ENCODE measurements around the gene DSTN.
"Not testable (repeated sequence)": the region's sequence is repeated elsewhere in the genome, so short reads cannot be mapped to it uniquely, and the experiment has no call there.

The DSTN gene

DNA sequence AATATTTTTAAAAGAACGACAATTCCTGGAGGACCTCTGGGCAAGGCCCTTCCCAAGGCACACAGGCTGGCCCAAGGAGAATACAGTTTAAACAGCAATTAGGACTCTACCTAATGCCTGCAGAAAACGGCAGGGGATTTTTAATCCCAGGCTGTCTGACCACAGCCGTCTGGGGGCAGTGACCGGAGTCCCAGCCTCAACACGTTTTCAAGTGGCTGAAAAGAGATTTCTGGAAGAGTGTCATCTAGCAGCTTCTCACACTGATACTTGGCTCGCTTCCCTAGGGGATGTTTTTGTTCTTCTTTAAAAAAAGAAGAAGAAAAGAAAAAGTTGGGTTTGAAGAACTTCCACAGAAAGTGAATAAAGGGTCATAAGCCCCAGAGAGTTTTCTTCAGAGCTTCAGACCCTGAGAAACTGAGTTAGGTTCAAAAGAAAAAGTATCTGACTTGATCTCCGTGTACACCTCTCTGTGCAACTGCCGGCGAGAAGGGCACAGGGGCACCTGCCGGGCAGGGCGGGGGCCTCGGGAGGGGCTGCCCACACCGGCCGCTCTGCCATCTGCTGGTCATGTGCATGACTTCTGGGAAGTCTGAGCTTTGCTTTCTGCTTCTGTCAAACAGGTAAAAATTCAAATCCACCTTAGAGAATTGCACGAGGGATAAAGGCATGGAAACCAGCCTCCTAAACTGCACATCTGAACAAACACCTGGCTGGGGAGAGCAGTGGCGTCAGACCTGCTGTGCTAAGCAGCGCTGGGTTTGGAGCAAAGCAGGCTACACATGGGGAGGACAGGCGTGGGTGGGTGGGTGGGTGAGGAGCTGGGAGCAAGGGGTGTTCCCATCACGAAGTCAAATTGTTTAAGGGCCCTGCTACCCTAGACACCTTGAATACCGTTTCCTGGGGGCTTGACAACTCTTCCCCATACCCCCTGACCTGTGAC is 79.2 kb downstream of the DSTN start:
- no peak for DNase-seq

DNA sequence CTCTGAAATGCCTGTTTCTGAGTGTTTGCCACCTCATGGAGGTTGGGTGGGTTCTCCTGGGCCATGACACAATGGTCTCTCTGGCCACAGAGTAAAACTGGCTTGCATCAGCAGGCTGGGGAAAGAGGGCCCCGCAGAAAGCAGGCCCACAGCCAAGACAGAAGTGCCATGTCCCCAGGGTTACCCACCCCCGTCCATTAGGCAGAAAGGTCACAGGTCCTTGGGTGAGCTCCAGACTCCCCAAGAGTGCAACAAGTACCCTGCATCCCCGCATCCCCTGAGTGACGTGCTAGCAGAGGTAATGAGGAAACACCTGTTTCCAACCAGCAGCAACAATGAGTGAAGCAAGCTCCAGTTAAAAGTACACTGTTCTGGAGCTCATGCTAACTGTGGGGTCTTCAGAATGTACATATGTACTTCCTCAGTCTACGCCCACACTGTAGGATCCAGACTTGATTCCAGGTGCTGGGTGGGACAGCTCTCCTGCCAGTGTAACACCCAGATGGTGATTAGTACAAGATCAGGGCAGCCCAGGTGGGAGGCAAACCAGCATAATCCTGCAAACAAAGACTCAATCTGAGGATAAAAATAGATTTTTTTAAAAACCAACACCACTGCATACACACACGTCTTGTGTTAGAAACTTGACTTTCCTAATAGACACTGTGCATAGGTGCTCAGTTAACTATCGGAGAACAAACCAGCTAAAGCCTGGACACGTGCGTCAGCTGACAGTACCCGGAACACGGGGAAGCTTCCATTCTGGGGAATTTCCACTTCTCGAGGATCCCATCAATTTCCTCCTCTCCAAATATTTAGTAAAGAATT is 80.6 kb downstream of the DSTN start:
- no peak for DNase-seq

DNA sequence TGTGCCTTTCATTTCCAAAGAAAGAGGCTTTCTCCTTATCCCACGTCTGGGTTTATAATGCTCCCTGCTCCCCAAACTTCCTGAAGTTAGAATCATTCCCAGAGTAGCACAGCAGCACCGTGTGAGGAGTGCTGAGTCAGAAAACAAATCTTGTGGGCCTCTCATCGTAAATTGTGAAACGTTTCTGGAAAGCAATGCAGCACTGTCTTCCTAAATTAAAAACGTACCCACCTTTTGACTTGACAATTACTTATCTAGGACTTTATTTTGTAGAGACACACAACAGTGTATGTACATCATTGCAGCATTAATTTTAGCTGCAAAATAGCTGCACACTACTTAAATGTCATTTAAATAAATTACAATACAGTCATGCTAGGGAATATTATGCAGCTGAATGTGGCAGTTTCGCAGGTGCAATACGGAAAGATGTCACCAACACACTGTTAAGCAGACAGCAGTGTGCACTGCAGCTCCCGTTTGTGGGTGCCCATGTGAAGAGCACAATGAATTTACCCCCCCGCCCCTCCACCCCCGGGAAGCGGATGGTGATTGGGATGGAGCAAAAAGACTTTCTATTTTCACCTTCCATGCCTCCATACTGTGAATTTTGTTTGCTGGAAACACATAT is 81.4 kb downstream of the DSTN start:
- DNase-seq = no peak

DNA sequence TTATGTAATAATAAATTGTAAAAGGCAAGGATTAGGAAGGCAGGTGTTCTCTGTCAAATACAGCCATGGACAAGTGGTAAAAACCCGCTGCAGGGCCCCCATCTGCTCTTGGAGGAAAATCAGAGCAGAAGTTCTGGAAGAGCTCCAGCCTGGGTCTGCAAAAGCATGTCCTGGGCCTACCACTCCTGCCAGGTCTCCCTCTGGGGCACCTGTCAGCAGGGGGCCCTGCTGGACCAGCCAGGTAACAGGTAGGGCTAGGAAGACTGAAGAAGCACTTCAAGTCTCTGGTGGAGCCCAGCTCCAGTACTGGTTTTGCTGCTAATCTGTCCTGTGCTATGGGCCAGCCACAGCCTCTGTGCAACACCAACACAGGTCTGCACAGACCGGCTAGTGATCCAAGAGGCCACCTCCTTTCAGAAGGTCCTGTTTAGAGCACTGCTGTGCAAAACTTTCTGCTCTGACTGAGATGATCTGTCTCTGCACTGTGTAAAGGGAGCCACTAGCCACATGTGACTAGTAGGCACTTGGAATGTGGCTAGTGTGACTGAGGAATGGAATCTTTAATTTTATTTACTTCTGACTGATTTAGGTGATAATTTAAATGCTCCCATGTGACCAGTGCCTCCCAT is 82.0 kb downstream of the DSTN start:
- DNase-seq = no peak

DNA sequence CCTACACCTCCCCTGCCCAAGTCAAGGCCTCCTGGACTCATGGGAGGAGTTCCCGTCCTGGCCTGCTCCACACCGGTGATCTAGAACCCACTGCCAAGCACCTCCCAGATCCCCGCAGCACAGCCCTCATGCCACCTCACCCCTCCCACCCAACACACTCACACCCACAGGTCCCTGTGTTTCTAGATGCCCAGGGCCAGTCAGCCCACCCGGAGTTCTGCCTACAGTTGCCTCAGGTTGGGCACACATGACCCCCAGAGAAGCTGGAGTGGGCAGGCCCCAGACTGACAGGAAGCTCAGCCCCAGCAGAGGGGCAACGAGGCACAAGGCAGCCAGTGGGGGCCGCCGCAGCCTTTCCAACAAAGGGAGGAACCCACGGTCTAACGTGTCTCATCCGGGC is 82.5 kb downstream of the DSTN start:
- no peak for DNase-seq

DNA sequence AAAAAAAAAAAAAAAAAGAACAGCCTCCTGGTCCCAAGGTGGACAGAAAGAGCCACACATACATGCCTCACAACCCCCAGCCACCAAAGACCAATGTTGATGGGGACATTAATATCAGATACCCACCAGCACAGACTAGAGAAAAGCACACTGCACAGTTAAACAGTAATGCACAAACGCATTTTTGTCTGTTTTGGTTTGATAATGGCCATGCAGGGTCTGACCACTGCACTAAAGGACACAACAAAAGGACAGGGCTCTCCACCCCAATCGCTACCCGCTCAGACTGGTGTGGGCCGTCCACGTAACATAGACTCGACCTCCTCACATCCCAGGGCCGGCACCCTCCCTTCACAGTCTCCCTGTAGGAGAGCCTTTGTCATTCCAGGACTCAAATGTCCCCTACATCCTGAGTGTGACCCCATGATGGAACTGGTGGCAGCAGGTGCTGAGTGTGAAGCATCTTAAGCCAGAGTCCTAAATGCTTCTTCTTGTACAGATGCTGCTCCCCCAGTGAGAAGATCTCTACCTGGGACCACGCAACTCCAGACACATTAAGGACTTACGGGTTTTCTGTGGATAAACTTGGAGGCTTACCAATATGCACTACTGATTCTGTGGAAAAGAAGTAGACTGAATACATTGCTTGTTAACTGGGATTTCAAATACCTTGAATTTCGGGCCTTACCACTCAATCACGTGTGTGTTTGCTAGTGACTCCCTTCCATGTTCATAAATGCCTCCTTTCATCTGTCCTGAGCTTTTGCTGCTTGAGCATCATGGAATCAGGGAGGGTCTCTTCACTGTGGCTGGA is 84.2 kb downstream of the DSTN start:
- DNase-seq = no peak

DNA sequence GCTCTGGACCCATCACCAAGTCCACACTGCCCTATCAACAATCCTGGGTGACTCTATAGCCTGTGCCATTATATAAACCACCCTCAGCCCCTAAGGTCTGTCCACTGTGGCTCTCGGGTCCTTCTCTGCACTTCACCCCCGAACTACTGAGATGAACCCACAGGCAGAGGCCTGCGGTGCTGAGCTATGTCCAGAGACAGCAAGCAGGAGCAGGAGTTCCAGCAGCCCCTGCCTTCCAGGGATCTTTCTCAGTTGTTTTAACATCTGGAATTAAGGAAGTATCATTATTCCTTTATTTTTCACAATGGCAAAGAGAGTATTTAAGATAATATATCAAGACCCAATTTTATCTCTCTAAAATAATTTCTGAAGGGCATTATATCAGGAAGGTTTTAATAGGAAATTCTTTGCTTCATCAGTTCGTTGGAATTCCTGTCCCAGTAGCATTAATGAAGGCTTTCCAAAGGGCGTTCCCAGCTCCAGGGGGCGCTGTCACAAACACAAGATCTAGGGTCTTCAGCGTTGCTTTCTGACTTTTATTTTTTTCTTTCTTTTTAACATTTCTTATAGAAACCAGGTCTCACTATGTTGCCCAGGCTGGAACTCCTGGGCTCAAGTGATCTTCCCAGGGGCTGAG is 84.9 kb downstream of the DSTN start:
- DNase-seq = peak in 2 of 58 donors; percentile 14 to 41

DNA sequence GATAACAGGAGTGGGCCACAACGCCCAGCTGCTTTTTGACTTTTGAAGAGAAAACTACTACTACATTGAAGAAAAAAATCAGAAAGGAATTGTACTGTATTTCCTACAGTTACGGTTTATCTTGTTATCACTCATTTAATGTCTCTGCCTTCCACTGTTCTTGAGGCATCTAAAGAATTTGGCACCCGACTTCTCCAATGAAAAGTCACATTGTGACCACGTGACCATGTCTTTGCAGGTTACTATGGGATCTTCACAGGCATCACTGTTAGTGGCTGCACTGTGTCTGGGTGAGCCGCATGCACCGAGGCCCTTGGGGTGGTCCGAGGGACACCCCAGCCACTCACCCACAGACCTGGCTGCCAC is 85.4 kb downstream of the DSTN start:
- no peak for DNase-seq

DNA sequence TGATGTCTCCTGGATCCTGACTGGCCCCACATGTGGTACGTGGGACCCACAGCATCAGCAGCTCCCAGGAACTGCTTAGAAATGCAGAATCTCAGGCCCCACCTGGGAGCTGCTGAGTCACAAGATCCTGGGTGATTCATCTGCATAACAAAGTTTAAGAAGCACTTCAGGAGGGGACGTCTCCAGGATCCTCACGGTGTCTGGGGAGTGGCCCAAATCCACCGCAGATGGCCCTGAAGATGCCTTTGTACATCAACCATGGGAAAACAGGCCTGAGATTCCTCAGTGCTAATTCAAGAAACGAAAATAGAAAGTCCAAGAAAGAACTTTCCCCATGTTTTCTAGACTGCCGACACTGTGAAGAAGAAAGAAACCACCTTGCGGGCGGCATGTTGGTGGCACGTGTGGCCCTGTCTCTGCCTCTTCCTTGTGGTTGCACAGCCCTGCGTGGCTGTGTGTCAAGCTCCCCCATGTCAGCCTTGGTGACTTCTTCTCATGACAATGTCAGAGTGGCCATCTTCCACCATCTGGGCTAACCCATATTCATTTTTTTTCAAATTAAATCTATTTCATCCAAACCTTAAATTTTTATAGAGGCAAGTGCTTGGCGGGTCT is 86.1 kb downstream of the DSTN start:
- DNase-seq = no peak

DNA sequence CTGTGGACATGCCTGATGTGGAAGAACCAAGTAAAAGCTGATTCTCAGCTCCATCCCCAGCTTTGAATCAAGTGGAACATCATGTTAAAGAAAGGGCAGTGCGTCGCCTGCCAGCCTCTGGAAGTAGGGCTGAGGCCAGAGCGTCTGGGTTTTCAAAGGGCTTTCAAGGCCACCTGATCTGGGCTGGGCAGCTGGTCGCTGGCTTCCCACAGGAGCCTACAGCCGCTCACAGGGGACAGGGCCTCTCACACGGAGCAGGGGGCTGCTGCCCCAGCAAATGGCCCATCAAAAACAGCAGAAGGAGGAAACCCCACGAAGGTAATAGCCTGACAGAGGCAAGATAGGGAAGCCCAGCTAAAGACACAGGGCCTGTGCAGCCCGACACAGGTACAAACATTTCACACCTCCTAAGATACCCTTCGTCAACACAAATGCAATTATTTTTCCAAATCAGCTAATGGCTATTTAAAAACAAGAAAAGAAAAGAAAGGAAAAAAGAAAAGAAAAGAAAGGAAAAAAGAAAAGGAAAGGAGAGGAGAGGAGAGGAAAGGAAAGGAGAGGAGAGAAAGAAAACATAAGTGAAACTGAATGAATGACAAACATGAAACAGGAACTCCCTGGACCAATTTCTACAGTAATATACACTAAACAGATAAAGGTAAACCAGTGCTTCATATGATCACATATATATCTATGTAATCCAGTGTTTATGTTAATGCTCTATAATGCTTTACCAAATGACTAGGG is 87.4 kb downstream of the DSTN start:
- no peak for DNase-seq

DNA sequence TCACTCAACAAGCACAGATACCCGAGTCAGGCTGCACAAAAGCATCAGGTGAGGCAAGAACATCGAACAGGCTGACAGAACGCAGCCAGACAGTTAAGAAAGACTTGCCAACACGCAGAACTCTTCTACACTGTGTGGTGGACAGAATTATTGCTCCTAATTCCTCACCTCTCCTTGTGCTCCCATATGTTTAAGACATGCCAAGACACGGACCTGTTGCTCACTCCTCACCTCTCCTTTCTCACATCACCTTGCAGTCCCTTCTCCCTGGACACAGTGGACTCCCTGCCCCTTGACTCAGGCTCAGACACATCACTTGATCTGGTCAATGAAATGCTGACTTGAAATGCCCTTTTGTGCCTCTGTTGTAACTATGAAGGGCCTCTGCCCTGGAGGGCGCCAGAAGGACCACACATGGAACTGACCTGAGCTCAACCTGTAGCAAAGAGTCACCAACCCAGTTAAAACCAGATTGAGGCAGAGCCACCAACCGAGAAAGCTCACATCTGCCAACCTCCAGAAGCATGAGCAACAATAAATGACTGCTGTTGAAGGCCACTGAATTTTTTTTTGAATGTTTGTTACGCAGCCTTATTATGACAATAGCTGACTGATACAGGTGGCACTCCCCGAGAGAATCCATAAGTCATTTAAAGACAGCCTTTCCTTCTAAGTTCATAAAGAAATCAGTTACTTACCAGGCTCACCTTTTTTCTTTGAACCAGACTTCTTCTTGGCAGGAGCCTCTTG is 88.2 kb downstream of the DSTN start:
- no peak for DNase-seq

DNA sequence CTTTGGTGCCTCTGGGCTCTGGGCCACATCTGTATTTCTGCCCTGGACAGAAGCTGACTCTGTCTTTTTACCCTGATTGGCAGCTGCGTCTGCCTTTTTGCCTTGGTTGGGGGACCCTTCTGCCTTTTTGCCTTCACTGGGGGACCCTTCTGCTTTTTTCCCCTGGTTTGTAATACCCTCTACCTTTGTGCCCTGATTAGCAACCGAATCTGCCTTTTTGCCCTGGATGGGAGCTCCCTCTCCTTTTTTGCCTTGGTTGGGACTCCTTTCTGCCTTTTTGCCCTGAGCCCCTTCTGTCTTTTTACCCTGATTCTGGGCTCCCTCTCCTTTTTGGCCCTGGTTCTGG is 88.7 kb downstream of the DSTN start:
- no peak for DNase-seq

DNA sequence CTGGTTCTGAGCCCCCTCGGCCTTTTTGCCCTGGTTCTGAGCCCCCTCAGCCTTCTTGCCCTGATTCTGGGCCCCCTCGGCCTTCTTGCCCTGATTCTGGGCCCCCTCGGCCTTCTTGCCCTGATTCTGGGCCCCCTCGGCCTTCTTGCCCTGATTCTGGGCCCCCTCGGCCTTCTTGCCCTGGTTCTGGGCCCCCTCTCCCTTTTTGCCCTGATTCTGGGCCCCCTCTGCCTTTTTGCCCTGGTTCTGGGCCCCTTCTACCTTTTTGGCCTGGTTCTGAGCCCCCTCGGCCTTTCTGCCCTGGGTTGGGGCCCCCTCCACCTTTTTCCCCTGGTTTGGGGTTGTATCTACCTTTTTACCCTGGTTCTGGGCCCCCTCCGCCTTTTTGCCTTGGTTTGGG is 89.5 kb downstream of the DSTN start:
- DNase-seq = not testable (repeated sequence)
